CD4-positive, CD25-positive, alpha-beta regulatory T cell (primary cell): ENCODE data around the gene CADM2. TPM values are rescaled to one million over a fixed set of nuclear protein-coding genes. Genes with fewer than 3 reads are reported as not detected.

ENCODE experiments used
- ATAC-seq, 2 donors: fragments of 150-1000 bp; cut with Tn5 transposase; one replicate each; pipeline ENCODE4 v1.10.0; 2021; ENCODE audit warnings: low read depth in 2 of 2, moderate number of reproducible peaks in 2 of 2, moderate library complexity in 1 of 2
- DNase-seq, 3 donors: peaks; one replicate each; pipeline versions ENCODE4 v3.0.0 to v3.0.0-alpha.2; 2012 to 2022; ENCODE audit warnings: mixed read lengths in 1 of 3
- H3K27ac ChIP-seq: one replicate; pipeline ENCODE4 v1.7.0; 2013; ENCODE audit warnings: mild to moderate bottlenecking, low read length; ENCODE audit not compliant: insufficient read depth, poor library complexity, severe bottlenecking
- H3K27me3 ChIP-seq: one replicate; pipeline ENCODE4 v1.7.0; 2013; ENCODE audit warnings: low read length; ENCODE audit not compliant: control insufficient read depth, insufficient read depth
- H3K36me3 ChIP-seq: one replicate; pipeline ENCODE4 v1.7.0; 2013; ENCODE audit warnings: mild to moderate bottlenecking, low read length, moderate library complexity; ENCODE audit not compliant: control insufficient read depth, insufficient read depth
- H3K4me1 ChIP-seq: 2 replicates; pipeline ENCODE4 v1.7.0; 2013; ENCODE audit warnings: mild to moderate bottlenecking, low read length; ENCODE audit not compliant: insufficient read depth, control insufficient read depth, poor library complexity, severe bottlenecking
- H3K4me3 ChIP-seq: one replicate; pipeline ENCODE4 v1.7.0; 2013; ENCODE audit warnings: low read depth, mild to moderate bottlenecking, low read length, moderate library complexity
- H3K9me3 ChIP-seq, 2 experiments: 1 replicate in 1 of 2; 2 replicates in 1 of 2; pipeline ENCODE4 v1.7.0; 2013; ENCODE audit warnings: low read length in 2 of 2, mild to moderate bottlenecking in 1 of 2, moderate library complexity in 1 of 2; ENCODE audit not compliant: control insufficient read depth in 2 of 2
- H3K27ac Mint-ChIP-seq, 3 donors: one replicate each; pipeline ENCODE4 v1.8.0; 2020 to 2022; ENCODE audit warnings: mild to moderate bottlenecking in 3 of 3, mixed read lengths in 3 of 3, moderate library complexity in 2 of 3
- H3K27me3 Mint-ChIP-seq: one replicate; pipeline ENCODE4 v1.8.0; 2022; ENCODE audit warnings: mild to moderate bottlenecking, mixed read lengths
- H3K36me3 Mint-ChIP-seq: one replicate; pipeline ENCODE4 v1.8.0; 2020; ENCODE audit warnings: mixed read lengths
- H3K4me1 Mint-ChIP-seq, 4 donors: one replicate each; pipeline ENCODE4 v1.8.0; 2020 to 2022; ENCODE audit warnings: mixed read lengths in 4 of 4, mild to moderate bottlenecking in 1 of 4
- H3K4me3 Mint-ChIP-seq, 4 donors: one replicate each; pipeline ENCODE4 v1.8.0; 2020 to 2022; ENCODE audit warnings: mild to moderate bottlenecking in 4 of 4, mixed read lengths in 4 of 4, moderate library complexity in 3 of 4
- H3K9me3 Mint-ChIP-seq, 7 donors: one replicate each; pipeline ENCODE4 v1.8.0; 2020 to 2022; ENCODE audit warnings: mixed read lengths in 7 of 7, mild to moderate bottlenecking in 3 of 7, moderate library complexity in 2 of 7
- polyA plus RNA-seq, 4 donors: library from polyadenylated mRNA; unstranded; fragments of 300-500 nt; fragmentation: Illumina TruSeq; gene quantifications; one replicate each; pipeline ENCODE4 v1.2.3, GENCODE V29; 2021
- total RNA-seq: library from RNA; stranded (reverse); gene quantifications from one replicate; pipeline ENCODE4 v1.2.3, GENCODE V29; 2022

Gene CADM2
- total and polyA plus RNA-seq, 5 donors from 2014 or later: not detected

DNA sequence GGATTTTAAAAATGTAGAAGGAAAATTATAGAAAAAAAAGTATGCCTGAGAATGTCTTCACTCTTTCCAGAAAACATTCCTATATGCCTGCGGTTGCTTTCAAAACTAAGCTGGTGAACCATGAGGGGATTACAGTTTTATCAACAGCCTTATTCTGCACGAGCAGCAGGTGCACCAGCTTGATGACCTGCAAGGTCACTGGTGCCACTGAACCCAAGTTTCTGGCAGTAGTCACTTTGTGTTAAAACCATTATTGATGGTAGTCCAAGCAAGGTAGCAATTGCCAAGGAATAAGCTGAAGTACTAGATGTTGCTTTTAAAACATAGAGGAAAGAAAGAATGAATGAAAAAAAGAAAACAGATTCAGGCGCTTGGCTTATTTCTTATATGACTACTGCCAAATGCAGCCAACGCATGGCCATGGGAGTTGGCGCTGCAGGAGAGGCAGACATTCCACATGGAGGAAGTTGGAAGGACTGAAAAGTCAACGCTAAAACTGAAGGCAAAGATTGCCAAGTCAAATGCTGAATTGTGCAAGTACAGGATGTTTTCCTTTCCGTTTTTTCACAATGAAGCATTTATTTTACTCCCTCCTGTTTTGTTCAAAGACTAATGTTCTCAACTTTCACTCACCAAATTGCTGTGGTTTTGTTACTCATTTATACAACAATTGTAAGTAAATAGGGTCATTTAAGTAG is 601.4 kb downstream of the CADM2 start:
- DNase-seq (no peak), ATAC-seq (no peak)
- Mint-ChIP-seq H3K4me1 (no peaks in the 10 kb centered on the region), H3K27ac (no peak overlapping the region), H3K4me3 (no peak overlapping the region), H3K36me3 (no peaks in the 10 kb centered on the region), H3K27me3 (no peaks in the 10 kb centered on the region), H3K9me3 (peaks cover 0 to 2% (median 0%) of the 10 kb centered on the region in 7 donors)
- no peaks in the 10 kb centered on the region for H3K36me3 ChIP-seq
- no peaks in the 10 kb centered on the region for H3K9me3 ChIP-seq
- H3K4me3 ChIP-seq: no peak overlapping the region
- H3K4me1 ChIP-seq: no peaks in the 10 kb centered on the region
- no peak overlapping the region for H3K27ac ChIP-seq
- no peaks in the 10 kb centered on the region for H3K27me3 ChIP-seq

DNA sequence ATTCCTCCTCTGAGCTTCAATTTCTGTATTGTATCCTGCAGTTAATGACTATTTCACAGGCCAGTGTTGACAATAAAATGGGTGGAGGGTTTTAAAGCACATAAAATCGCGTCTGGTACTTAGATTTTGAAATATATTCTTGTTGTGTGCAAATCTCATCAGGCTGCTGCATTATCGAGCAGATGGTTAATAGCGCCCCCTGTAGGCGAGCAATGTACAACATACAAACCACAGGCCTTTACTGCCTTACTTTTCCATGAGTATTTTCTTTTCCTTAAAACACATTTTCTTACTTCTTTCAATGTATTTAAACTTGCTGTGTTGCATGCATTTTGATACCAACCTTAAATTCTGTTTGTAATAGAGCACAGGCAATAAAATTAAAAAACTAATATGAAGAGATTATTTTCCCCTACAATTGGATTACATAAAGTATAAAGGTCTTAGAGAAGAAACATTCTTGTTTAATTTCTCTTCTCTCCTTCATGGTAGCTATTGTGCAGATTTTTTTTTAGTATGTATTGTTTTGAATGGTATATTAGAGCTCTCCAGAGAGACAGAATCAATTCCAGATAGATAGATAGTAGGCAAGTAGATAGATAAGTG is 608.4 kb downstream of the CADM2 start:
- Mint-ChIP-seq H3K4me1 (no peaks in the 10 kb centered on the region), H3K9me3 (peaks cover 0 to 3% (median 0%) of the 10 kb centered on the region in 7 donors), H3K27ac (no peak overlapping the region), H3K27me3 (no peaks in the 10 kb centered on the region), H3K36me3 (no peaks in the 10 kb centered on the region), H3K4me3 (no peak overlapping the region)
- Histone ChIP-seq H3K36me3 (no peaks in the 10 kb centered on the region), H3K4me1 (no peaks in the 10 kb centered on the region), H3K4me3 (no peak overlapping the region), H3K27me3 (no peaks in the 10 kb centered on the region), H3K27ac (no peak overlapping the region), H3K9me3 (no peaks in the 10 kb centered on the region)
- ATAC-seq: no peak
- peak in 1 of 3 donors; percentile 15 for DNase-seq

DNA sequence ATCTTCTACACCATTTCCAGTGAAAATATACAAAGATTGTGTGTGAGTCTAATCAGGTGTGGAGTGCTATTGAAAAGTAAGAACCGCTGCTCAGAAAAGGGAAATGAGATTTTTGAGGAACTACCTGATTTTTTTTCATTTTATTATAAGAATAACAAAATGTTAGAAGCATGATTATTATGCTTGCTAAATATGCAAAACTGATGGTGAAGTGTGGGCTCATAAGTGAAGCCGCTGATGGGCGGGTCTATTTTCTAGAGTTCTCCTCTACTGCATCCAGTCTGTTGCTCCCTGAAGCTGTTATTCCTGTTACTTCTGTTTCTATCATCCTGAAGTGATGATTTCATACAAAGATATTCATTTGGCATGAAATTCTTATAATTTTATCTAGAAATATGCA is 612.0 kb downstream of the CADM2 start:
- H3K9me3 Mint-ChIP-seq: peaks cover 0 to 3% (median 0%) of the 10 kb centered on the region in 7 donors
- H3K27ac ChIP-seq: no peak overlapping the region
- no peaks in the 10 kb centered on the region for H3K36me3 Mint-ChIP-seq
- H3K4me1 ChIP-seq: no peaks in the 10 kb centered on the region
- H3K4me1 Mint-ChIP-seq: no peaks in the 10 kb centered on the region
- no peak for ATAC-seq
- no peaks in the 10 kb centered on the region for H3K36me3 ChIP-seq
- no peaks in the 10 kb centered on the region for H3K27me3 Mint-ChIP-seq
- no peaks in the 10 kb centered on the region for H3K27me3 ChIP-seq
- no peak for DNase-seq
- no peak overlapping the region for H3K4me3 ChIP-seq
- H3K27ac Mint-ChIP-seq: no peak overlapping the region
- H3K4me3 Mint-ChIP-seq: no peak overlapping the region
- no peaks in the 10 kb centered on the region for H3K9me3 ChIP-seq

DNA sequence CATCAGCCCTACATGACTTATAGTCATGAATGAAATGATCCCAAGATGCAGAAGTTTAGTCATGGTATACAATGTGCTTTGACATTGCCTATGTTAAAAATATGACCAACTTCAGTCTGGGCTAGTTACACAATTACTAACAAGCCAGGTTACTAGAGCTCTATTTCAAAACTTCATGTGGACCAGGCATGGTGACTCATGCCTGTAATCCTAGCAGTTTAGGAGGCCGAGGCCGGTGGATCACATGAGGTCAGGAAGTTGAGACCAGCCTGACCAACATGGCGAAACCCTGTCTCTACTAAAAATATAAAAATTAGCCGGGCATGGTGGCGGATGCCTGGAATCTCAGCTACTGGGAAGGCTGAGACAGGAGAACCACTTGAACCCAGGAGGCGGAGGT is 613.0 kb downstream of the CADM2 start:
- no peak overlapping the region for H3K27ac Mint-ChIP-seq
- Histone ChIP-seq H3K9me3 (no peaks in the 10 kb centered on the region), H3K4me1 (no peaks in the 10 kb centered on the region), H3K27me3 (no peaks in the 10 kb centered on the region), H3K27ac (no peak overlapping the region), H3K4me3 (no peak overlapping the region), H3K36me3 (no peaks in the 10 kb centered on the region)
- peaks cover 0 to 3% (median 0%) of the 10 kb centered on the region in 4 donors for H3K4me1 Mint-ChIP-seq
- H3K9me3 Mint-ChIP-seq: peaks cover 0 to 3% (median 0%) of the 10 kb centered on the region in 7 donors
- H3K27me3 Mint-ChIP-seq: no peaks in the 10 kb centered on the region
- ATAC-seq: no peak
- H3K4me3 Mint-ChIP-seq: no peak overlapping the region
- H3K36me3 Mint-ChIP-seq: no peaks in the 10 kb centered on the region
- no peak for DNase-seq

DNA sequence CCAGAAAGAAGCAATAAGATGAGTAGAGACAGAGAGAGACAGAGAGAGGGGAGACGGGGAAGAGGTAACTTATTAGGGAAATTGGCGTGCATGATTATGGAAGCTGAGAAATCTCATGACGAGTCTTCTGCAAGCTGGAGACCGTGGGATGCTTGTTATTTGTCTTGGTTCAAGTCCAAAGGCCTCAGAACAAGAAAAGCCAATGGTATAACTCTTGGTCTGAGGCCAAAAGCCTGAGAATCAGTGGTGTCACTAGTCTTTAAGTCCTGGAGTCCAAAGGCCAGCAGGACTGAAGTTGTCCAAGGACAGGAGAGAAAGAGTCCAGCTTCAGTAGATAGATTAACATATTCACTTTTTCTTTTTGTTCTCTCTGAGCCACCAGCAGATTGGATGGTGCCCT is 613.6 kb downstream of the CADM2 start:
- Histone ChIP-seq H3K4me1 (no peaks in the 10 kb centered on the region), H3K36me3 (no peaks in the 10 kb centered on the region), H3K9me3 (no peaks in the 10 kb centered on the region), H3K4me3 (no peak overlapping the region), H3K27me3 (no peaks in the 10 kb centered on the region), H3K27ac (no peak overlapping the region)
- DNase-seq (no peak), ATAC-seq (no peak)
- H3K9me3 Mint-ChIP-seq: peaks cover 0 to 3% (median 0%) of the 10 kb centered on the region in 7 donors
- H3K36me3 Mint-ChIP-seq: no peaks in the 10 kb centered on the region
- H3K27ac Mint-ChIP-seq: no peak overlapping the region
- H3K4me3 Mint-ChIP-seq: no peak overlapping the region
- peaks cover 0 to 5% (median 0%) of the 10 kb centered on the region in 4 donors for H3K4me1 Mint-ChIP-seq
- no peaks in the 10 kb centered on the region for H3K27me3 Mint-ChIP-seq

DNA sequence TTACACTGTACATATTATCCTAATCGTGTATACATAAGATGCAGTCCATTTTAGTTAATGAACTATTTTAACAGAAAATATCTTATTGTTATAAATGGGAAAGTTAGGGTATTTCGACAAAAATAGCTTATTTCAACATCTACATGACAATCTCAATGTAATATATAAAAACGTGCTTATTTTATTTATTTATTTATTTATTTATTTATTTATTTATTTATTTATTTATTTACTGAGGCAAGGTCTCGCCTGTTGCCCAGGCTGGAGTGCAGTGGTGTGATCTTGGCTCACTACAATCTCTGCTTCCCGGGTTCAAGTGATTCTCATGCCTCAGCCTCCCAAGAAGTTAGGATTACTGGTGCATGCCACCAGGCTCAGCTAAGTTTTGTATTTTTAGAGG is 614.2 kb downstream of the CADM2 start:
- ATAC-seq: no peak
- Histone ChIP-seq H3K9me3 (no peaks in the 10 kb centered on the region), H3K4me1 (no peaks in the 10 kb centered on the region), H3K27me3 (no peaks in the 10 kb centered on the region), H3K4me3 (no peak overlapping the region), H3K27ac (no peak overlapping the region), H3K36me3 (no peaks in the 10 kb centered on the region)
- H3K4me3 Mint-ChIP-seq: no peak overlapping the region
- peaks cover 0 to 5% (median 0%) of the 10 kb centered on the region in 4 donors for H3K4me1 Mint-ChIP-seq
- no peak overlapping the region for H3K27ac Mint-ChIP-seq
- no peak for DNase-seq
- no peaks in the 10 kb centered on the region for H3K36me3 Mint-ChIP-seq
- H3K27me3 Mint-ChIP-seq: no peaks in the 10 kb centered on the region
- H3K9me3 Mint-ChIP-seq: peaks cover 0 to 3% (median 0%) of the 10 kb centered on the region in 7 donors

DNA sequence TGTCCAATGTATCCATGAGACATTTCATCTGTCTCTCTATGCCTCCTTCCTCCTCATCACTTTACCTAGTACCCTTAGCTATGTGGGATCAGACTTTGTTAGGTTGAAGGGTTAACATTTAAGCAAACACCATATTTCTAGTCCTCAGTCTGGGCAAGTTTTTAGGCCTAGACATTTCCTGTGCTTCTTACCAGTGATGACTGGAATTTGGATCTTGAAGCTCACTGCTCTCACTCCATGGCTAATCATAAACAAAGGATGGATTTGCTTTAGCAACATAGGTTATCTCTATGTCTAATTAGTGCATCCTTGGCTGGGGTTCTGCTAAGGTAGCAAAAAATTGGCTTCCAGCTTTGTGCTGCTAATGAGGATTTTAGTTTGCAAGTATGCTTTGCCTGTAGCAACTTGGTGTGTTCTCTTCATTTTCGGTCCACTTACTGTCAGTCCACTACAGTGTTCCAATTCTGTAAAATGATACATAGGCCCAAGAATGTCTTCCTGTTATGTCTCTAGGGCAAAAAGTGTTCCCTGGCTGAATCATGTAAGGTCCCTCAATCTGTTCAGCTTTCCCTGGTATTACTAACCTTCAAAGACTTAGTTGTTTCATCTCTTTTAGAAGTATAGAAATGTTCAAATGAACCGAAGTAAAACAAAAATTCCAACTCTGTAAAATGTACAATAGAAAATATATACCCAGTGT is 615.4 kb downstream of the CADM2 start:
- no peak overlapping the region for H3K4me3 Mint-ChIP-seq
- no peaks in the 10 kb centered on the region for H3K27me3 ChIP-seq
- no peak overlapping the region for H3K4me3 ChIP-seq
- H3K9me3 Mint-ChIP-seq: peaks cover 0 to 1% (median 0%) of the 10 kb centered on the region in 7 donors
- no peaks in the 10 kb centered on the region for H3K36me3 ChIP-seq
- H3K36me3 Mint-ChIP-seq: no peaks in the 10 kb centered on the region
- H3K4me1 Mint-ChIP-seq: peaks cover 0 to 5% (median 0%) of the 10 kb centered on the region in 4 donors
- no peaks in the 10 kb centered on the region for H3K4me1 ChIP-seq
- ATAC-seq: no peak
- no peaks in the 10 kb centered on the region for H3K27me3 Mint-ChIP-seq
- no peak overlapping the region for H3K27ac Mint-ChIP-seq
- no peak for DNase-seq
- no peaks in the 10 kb centered on the region for H3K9me3 ChIP-seq
- no peak overlapping the region for H3K27ac ChIP-seq
